Activated CD4-positive, alpha-beta T cell treated with anti-CD3 and anti-CD28 coated beads for 4 hours (primary cell): Measurements from ENCODE around the gene LARGE1.

Experiments
- DNase-seq, 2 donors: peaks; one replicate each; pipeline ENCODE4 v3.0.0-alpha.2; 2020

The LARGE1 gene

DNA sequence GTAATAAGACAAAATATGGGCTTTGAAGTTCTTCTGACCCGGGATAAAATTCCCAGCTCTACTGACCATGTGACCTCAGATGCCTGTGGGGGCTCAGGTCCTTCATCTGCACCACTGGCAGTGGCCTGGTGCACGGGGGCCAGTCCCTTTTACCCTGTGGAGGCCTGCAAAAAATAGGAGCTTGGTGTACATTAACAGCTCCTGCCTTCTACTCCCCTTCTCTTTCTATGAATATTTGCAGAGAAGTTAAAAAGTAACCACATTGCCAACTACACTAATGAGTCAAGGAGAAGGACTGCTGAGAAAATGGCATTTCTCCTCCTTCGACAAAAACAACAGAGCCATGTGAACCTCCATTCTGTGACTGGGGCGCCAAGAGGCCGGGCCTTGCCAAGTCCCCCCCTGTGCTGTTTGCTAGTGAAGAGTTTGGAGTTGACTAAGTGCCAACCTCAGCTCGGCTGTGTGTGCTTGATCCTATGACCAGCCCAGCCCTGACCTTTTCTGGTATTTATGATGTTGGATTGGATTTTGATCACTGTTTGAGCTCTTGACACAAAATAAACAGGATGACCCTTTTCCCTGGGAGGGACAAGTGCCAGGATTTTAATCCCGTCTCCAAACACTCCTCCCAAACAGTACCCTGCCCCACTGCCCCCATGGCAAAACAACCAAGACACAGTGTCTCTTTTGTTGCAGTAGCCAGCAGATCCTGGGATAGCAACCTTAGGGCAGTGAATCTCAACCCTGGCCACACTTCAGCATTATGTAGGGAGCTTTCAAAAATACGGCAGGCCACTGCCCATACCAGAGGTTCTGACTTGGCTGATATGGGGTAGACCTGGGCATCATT lies 380.1 kb downstream of the LARGE1 start:
- no peak for DNase-seq

DNA sequence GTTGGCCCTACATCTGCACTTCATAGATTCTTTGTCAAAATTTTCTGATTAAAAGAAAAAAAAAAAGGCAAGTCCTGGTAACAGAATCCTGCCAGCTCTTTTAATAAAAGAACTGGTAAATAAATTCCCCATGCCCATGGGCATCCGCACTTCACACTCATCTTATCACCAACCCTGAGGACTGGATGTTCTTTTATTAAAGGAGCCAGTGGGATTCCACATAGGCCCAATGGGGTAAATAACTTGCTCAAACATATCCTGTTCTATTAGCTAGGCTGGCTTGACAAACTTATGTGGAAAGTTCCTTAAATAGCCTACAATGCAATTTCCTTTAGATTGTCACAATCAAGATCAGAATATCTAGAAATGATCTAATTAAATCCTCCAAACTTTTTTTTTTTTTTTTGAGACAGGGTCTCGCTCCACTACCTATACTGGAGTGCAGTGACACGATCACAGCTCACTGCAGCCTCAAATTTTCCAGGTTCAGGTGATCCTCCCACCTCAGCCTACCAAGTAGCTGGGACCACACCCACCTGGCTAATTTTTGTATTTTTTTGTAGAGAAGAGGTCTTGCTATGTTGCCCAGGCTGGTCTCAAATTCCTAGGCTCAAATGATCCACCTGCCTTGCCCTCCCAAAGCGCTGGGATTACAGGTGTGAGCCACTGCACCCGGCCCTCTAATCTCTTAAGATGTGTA lies 380.9 kb downstream of the LARGE1 start:
- no peak for DNase-seq

DNA sequence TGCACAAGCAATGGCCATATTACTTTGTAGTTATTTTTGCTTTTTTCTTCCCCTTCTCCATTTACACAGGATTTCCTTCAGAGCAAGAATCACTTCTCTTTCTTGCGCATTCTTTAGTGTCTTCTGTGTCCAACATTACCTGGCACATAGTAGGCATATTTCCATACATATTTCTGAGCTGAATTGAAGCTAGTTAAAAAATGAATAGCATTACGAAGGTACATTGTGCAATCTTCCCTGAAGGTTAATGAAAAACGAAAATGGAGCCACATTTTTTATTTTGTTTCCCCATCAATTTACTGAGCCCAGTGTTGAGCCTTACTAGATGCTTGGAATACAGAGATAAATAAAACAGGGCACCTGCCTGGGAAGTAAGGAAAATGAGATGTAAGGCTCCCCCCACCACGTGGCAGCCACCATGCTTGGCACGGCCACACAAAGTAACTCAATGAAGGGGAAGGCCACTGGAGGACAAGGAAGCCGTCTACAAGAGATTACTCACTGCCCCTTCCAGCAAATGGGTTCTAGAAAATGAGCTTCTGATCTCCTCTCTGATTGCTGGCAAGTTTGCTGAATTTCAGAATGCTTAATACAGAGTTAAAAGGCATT lies 381.9 kb downstream of the LARGE1 start:
- no peak for DNase-seq

DNA sequence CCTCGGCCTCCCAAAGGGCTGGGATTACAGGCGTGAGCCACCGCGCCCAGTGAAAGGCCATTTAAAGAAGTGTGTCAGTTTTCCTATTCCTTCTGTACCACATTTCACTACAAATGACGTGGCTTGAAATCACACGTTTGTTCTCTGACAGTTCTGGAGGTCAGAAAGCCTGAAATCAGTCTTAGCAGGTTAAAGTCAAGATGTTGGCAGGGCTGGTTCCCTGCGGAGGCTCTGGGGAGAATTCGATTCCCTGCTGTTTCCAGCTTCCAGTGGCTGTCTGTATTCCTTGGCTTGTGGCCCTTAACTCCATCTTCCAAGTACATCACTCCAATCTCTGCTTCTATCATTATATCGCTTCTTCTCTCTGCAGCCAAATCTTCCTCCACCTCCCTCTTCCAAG lies 383.2 kb downstream of the LARGE1 start:
- no peak for DNase-seq

DNA sequence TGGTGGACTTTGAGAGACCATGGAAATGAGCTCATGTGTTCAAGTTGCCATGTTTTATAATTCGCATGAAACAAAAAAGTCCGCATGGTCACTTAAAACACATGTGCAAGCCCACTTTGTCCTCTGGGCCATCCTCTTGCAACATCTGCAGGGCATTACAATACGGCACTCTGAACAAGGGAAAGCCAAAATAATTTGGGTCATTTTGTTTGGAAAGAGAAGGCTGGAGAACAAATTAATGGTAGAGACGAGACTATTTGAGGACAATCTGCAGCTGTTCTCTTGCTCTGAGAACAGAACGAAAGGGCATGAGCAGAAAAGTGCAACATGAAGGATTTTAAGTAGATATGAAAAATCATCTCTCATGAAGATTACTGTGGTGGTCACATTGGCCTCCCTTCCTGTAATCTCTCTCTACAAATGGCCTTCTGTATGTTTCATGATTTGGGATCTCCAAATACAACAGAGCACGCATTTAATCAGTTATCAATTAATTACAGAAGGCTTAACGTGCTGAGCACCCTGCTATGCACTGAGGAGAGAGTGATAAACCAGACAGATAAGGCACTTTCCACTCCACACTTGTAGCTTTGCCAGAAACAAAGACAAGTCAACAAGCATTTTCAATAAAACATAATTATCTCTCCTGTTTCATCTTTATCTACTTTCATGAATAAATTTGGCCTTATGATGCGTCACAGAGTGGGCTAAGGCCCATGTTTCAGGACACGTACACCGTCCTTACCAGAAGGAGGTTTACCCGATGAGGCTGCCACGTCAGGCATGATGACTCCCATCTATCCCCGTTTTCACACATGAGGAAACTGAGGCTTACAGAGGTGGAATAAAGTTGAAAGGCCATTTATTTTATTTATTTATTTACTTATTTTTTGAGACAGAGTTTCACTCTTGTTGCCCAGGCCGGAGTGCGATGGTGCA lies 384.1 kb downstream of the LARGE1 start:
- no peak for DNase-seq

DNA sequence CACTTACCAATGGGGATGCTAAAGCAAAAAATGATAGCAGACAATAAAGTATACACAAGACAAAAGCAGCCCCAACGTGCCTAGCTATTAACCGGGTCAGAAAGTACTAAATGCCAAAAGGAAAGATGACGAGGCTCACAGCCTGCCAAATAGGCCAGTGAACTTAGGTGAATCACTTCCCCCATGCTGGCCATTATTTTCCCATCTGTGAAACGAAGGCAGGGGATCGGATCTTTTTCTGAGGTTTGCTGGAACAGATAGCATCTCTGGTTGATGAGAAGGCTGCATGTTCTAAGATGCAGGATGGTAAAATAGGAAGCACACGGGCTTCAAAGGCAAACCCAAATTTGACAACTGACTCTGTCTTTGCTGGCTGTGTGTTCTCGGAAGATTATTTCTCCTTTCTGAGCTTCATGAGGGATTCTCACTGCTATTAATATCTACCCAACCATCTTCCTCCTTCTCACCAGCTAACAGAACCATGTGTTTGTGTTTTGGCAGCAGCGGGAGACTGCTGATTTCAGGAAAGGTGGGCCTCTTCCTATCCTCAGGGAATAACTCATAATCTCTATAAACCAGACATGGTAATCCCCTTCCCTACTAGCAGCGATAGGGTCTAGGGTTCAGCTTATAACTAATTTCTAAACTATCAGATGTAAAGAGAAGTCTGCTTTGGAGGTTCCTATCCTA lies 390.7 kb downstream of the LARGE1 start:
- DNase-seq: no peak

DNA sequence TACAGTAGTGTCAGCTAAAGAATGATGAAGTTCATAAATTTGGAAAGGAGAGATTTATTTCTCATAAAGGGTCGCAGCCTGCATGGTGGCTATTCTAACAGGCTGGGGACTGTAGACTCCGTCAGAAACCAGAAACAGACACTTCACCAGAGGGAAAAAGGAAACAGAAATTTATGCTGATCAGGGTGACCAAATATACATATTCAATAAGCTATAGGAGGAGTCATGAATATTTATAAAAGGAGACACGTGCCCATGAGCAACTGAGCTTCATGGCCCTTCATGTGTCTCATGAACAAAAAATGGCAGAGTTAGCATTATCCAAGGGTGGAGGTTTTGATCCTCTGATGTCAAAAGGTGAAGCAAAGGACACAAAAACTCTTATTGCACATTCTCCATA lies 392.1 kb downstream of the LARGE1 start:
- DNase-seq: no peak

DNA sequence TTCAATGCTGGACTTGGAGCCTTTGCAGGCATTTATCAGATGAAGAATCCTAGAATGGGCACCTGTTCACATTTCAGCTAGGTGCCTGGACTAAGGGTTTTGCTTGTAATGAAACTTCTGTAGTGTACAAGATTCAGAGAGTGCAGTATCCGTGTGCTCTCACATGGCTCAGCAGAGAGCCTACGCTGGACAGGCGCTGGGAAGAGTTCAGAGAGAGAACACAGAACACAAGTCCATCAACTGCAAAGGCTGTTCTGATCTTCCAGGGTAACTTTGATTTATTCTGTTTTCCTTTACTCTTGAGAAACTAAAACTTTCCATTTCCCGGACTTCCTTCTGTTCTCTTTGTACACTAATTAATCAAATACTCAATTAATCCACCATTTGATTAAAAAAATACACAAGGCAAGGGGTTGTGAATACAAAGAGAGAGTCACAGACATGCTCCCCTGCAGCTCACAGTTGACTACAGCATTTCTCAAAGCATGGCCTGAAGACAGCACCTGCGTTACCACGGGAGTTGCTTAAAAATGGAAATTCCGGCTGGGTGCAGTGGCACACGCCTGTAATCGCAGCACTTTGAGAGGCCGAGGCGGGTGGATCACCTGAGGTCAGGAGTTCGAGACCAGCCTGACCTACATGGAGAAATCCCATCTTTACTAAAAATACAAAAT lies 393.7 kb downstream of the LARGE1 start:
- no peak for DNase-seq

DNA sequence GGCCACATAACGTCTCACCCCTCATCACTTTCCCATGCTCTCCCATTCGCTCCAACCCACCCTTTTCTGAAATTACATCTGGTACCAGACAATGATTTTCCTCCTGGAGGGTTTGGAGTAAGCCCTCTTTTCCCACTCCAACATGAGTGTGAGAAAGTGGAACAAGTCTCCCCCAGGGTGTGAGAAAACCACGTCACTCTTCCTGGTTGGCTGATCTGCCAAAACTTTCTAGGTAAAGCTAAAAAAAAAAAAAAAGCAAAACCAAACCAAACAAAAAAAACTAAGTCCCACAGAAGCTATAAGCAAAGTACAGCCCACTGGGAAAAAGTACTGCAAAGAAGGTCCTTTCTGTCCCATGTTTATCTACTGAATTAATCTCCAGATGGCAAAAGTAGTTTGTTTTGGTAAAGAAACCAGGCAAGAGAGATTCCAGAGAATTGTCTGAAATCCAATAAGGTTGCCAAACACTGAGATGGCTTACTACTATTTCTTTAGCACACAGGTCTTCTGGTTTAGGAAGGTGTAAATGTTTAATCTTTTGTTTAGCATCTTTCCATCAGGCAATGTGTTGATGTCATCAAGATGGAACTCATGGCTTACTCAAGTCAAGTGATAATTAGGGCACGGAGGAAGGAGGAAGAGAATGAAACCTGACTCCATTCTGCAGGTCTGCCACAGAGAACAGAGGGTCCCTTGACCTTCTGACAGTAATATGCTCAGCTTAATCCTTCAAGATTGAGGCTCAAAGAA lies 395.6 kb downstream of the LARGE1 start:
- no peak for DNase-seq

DNA sequence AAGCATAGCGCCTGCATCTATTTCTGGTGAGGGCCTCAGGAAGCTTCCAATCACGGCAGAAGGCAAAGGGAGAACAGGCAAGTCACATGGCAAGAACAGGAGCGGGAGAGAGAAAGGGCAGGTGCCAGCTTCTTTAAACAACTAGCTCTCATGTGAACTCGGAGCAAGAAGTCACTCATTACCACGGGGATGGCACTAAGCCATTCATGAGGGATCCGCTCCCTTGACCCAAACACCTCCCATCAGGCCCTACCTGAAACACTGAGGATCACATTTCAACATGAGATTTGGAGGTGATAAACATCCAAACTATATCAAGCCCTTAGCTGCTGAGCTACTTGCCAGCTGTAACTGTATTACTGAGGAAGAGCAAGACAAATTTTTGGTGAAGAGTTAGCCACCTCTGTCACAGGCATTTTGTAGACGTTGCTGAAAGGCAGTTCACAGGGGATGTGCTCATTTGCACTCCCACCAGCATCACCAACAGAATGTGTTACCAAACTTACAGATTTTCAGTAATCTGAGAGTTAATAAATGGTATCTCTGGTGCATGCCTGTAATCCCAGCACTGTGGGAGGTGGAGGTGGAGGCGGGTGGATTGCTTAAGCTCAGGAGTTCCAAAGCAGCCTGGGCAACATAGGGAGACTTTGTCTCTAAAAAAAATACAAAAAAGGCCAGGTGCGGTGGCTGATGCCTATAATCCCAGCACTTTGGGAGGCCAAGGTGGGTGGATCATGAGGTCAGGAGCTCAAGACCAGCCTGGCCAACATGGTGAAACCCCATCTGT lies 398.2 kb downstream of the LARGE1 start:
- DNase-seq: no peak

DNA sequence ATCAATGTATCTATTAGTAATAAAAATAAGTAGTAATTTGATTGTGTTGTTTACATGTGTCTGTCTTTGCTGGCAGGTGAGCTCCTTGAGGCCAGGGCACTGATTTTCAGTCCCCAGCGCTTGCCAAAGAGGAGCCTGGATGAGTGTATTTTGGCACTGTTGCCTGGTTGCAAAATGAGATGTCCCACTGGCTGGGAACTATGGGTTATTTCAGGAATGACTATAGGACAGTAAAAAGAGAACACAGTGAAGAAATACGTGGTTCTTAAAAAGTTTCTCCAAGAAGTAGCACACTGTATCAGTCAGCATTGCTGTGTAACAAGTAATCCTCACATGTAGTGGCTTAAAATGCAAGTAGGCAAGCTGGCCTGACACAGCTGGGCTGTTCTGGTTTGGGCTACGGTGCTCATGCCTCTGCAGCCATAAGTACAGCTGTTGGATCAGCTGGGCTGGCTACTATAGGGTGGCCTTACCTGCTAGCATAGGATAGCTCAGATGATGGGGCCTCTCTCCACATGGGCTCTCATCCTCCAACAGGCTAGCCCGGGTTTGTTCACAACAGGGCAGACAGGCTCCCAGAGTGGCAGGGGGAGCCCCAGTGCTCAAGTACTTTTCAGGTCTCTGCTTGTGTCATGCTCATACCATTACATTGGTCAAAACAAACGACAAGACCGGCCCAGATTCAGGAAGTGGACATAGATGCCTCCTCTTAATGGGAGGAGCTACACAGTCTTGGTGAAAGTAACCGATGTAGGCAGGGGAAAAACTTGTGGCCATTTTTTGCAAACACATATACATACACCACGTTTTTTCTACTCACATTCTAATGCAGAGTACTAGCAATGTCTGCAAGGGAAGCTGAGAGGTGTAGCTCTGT lies 399.1 kb downstream of the LARGE1 start:
- DNase-seq: no peak

DNA sequence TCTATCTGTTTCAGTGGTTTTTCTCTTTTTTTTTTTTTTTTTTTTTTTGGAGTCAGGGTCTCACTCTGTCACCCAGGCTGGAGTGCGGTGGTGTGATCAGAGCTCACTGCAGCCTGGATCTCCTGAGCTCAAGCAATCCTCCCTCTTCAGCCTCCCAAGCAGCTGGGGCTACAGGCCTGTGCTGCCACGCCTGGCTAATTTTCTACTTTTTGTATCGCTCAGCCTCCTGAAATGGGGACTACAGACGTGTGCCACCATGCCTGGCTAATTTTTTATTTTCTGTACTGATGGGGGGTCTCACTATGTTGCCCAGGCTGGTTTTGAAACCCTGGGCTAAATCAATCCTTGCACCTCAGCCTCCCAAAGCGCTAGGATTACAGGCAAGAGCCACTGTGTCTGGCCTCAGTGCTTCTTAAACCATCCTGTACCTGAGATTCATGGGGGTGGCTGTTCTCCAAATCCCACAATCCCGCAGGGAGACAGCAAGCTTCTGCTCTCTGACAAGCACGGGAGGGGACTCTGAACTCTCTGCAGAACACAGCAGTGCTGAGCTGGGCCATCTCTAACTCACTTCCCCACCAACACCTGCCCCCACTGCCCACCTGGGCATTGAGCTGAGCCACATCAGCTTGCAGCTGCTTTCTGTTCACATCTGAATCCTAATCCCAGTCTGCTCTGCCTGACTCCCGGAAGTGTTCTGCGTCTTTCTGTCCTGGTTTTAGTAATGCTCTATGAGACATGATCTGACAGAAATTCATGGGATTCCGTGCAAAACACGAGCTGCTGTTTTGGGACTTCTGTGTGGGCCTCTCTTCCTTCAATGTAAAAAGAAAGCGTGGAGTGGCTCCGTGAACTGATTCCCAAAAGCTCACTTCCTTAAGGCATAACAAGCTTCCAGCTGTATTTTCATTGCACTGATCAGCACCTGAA lies 400.0 kb downstream of the LARGE1 start:
- DNase-seq: no peak

DNA sequence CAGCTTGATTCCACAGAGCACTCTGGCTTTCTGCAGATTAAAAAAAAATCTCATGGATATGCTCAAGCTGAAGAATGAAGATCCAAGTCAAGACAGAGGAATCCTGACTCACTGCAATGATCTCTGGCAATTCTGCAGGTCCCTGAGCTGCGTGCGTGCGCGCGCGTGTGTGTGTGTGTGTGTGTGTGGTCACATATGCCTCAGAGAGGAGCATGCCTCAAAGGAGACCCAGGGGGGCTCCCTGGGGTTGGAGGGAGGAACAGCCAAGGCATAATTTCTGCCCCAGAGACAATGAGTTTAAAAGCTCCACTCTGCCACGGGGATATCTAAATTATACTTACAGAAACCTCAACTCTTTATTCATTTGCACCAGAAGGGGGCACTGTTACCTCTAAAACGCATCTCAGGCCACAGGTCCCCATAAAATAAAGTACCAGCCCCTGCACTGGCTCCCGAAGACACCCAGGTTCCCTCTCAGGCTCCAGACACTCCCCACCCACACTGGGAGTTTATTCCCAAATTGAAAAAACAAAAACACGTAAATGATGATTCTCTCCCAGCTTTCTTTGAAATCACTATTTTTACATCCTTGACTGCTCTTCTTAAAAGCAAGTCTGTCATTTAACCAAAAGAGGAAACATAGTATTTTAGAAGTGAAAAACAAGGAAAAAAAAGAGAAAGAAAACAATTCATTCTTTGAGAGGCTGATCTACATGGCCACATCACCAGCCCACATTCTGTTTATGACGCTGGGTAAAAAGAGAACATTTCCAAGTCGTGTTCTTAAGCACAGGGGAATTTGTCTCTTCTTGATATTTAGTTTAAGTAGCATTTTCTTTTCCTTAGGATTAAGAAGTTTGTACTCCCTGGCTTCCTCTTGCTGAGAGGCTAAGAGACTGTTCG lies 401.0 kb downstream of the LARGE1 start:
- no peak for DNase-seq

DNA sequence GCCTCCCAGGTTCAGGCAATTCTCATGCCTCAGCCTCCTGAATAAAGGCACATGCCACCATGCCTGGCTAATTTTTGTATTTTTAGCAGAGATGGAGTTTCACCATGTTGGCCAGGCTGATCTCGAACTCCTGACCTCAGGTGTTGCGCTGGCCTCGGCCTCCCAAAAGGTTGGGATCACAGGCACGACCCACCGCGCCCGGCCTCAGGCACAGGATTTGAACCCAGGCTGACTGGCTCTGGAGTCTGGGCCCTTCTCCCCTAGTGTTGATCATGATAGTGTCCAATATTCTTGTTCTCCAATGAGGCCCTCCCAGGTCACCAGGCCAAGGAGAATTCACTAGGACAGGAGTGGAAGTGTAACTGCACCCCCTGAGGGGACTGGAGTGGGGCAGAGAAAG lies 401.9 kb downstream of the LARGE1 start:
- DNase-seq: no peak

DNA sequence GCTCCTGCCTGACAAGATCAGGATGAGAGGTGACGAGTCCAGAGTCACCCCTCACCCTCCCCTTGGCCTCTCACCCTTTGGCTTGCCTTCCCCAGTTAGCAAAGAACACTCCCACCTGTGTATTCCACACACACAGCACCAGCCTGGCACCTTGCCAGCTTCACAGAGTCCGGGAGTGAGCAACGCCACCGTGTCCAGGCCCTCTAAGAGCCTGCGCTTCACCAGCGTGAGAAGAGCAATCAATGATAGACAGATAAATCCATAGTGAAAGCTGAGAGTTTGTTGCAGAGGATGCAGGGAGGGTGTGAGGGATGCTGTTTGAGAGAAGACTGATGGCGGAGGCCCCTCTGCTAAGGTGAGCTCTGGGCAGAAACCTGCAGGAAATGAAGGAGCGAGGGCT lies 404.5 kb downstream of the LARGE1 start:
- no peak for DNase-seq
